Stimulated activated CD4-positive, alpha-beta T cell treated with anti-CD3 and anti-CD28 coated beads, TNF-alpha, amount 100 ng/mL, for 48 hours (primary cell): ENCODE data around the gene BTRC.
A peak's percentile ranks its signal among the peaks of the same experiment; 100 is the strongest.
"Not testable (repeated sequence)": the region's sequence is repeated elsewhere in the genome, so short reads cannot be mapped to it uniquely, and the experiment has no call there.

Experiments used
- DNase-seq, 3 donors: peaks; one replicate each; pipeline ENCODE4 v3.0.0-alpha.2; 2020; ENCODE audit warnings: low read depth in 3 of 3

Gene BTRC

DNA sequence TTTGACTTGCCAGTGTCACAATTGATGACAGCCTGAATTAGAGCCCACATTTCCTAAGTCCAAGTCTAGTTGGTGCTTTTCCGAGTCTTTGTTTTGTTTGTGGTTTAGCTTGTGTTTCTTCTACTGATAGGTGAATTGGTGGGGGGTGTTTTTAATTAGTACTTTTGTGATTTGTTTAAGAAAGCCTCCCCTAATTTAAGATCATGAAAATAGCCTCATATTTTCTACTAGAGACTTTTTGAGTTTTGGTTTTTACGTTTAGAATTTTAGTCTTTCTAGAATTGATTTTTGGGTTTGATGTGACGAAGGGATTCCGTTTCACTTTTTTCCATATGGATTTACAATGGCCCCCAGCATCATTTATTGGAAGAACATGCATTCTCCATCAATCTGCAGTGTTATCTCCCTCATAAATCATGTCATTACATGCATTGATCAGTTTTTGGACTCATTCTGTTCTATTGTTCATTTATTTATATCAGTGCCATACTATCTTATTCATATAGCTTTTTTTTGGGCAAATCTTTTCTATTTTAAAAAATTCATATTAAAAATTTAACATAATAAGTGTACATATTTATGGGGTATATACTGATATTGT lies 32.8 kb downstream of the BTRC start:
- DNase-seq, result no peak

DNA sequence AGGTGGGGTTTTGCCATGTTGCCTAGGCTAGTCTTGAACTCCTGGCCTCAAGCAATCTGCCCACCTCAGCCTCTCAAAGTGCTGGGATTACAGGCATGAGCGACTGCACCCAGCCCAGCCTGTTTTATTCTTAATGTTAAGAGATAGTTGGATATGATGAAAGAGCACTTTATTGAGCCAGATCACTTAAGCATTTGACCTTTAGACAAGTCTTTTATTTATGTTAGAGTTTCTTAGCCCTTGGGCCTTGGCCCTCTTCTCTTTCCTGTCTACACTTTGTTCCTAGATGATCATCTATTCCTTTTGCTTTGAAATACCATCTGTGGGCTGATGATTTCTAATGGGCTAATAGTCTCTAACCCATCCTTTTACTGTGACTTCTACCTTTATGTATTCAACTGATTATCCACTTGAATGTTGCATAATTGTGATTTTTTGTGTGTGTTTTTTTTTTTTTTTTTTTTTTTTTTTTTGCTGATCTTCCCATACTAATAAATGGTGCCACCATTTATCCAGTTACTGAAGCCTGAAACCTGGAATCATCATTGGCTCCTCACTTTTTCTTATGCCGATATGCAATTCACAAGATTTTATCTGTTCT lies 34.8 kb downstream of the BTRC start:
- DNase-seq, result no peak

DNA sequence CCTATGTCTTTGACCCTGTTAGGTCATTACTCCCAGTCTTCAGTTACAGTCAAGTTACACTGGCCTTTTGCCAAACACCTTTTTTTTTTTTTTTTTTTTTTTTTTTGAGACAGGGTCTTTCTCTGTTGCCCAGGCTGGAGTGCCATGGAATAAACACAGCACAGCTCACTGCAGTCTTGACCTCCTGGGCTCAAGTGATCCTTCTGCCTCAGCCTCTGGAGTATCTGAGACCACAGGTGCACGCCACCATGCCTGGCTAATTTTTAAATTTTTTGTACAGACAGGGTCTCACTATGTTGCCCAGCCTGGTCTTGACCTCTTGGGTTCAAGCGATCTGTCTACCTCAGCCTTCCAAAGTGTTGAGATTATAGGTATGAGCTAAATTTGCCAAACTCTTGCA lies 35.6 kb downstream of the BTRC start:
- not testable (repeated sequence) for DNase-seq

DNA sequence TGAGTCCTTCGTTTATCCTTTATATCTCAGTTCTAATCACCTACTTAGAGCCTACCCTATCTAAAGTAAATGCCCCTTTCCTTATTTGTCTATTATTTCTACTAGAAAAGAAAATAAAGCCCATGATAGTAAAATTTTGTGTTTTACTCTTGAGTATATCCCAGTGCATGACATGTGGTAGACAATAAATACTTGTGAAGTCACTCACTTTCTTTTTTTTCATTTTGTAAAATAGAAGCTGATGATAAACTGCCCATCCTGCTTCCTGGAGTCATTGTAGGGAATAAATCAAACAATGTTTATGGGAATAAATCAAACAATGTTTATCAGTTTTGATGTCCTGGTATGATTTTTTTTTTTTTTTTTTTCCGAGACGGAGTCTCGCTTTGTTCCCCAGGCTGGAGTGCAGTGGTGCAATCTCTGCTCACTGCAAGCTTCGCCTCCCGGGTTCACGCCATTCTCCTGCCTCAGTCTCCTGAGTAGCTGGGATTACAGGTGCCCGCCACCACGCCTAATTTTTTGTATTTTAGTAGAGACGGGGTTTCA lies 36.1 kb downstream of the BTRC start:
- DNase-seq, result no peak

DNA sequence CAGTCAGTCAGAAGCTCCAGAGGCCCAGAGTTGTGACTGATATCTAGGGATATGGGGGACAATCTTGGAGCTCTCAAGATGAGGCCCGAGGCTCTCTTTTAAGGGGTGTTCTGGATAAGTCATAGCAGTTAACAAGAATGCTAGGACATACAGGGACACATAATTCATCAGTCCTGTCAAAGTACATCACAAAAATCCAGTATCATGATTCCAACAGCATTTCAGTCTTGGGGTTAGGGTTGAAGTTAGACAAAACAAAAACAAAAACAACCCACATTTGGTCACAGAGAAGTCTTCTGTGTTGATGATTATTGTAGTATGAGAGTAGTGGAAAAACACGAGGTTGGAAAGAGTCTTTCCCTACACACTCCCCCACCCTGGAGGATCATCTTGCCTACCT lies 39.4 kb downstream of the BTRC start:
- no peak for DNase-seq

DNA sequence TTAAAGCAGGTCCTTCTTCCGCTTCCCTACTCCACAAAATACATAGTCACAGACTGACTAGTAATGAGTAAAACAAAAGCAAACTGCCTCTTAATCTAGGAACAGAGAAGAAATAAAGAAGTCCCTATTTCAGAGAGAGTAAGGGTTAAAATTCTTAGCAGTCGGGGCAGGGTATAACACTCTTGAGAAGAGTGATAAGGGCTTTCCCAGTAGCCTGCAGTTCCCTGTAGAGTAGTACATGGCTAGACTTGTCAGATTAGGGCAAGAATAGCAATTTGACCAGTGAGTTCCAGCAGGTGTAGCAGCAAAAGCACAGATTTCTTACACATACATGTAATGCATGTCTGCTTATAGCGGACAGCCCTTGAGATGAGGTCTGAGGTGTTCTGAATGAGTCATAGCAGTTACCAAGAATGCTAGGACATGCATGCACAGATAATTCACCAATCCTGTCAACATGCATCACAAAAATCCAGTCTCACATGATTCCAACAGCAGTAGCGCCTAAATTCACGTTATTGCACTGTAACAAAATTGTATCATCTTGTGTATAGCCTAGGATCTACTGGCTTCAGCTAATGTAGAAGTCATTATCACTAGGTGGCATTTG lies 40.7 kb downstream of the BTRC start:
- DNase-seq, result no peak

DNA sequence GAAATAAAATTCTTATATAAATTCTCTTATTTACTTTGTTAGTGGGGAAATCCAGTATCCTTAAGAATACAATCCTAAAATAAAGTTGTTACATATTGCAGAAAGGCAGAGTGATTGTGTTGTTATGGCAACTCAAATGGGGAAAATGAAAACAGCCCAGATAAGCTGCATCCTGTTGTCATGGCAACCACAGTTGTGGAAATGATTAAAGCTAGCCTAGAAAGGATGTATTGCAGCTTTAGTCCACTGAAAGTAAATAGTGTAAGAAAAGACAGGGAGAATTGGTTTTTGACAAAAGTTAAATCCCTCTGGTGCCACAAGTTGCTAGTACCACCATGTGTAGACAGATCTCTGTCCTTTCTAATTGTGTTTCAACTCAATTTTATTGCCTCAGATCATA lies 43.2 kb downstream of the BTRC start:
- peak in 1 of 3 donors; percentile 14 for DNase-seq

DNA sequence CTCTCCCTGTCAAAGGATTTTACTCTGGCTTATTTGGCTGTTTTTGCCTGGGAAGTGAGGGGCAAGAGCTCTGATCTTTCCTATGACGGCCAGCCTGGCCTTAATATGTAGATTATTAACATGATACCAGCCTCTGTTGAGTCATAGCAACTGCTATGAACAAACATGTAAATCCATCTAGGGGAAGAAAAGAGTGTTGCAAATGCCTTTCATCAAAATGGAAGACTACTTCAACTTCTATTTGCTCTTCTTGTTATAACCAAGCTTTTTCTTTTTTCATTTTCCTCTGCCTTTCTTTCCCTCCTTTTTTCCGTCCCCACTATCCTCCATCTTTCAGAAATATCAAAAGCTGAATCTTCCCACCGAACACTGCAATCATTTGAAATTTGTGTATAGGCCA lies 46.6 kb downstream of the BTRC start:
- no peak for DNase-seq

DNA sequence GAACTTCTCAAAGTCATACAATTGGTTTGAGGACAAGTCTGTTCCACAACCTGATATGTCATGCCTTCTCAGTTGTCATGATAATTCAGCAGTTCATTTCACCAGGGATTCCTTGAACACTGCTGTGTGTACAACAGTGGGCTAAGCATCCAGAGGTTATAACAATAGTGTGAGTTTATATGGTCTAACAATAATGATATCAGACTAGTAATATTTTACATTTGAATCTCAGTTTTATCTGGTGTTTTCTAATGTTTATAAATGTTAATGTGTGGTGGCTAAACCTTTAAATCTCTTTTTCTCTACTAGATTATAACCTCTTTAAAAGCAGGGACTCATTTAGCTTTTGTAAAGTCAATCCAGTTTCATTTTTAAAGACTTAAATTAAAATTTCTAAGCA lies 48.7 kb downstream of the BTRC start:
- no peak for DNase-seq

DNA sequence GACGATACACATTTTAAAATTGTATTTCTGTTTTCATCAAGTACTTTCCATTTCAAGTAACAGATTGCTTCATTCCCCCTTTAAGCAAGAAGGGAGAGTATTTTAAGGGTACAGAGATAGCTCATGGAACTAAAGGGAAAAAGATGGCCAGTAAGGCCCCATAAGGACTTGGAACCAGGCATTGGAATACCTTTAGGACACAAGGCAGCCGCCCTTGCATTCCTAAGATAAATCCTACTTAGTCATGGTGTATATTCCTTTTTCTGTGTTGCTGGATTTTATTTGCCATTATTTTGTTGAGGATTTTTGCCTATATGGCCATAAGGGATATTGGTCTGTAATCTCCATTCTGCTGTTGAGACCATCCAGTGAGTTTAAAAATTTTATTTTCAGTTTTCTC lies 49.2 kb downstream of the BTRC start:
- DNase-seq, result no peak

DNA sequence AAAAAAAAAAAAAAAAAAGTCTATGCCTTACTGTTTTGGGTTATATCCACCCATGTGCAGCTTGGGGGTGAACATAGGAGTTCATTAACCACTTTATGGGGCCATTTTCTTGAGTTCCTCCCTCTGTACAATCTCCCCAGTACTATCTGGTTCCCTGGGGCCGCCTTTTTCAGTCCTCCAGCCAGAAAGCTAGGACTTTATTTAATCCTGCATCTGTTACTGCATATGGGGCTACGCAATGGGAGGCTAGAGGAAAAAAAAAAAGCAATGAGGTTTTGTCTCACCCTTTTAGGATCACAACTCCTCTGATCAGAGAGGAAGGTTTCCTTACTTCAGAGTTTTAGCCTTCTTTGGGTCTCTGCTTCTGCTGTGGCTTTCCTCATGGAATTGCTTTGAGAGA lies 51.0 kb downstream of the BTRC start:
- no peak for DNase-seq

DNA sequence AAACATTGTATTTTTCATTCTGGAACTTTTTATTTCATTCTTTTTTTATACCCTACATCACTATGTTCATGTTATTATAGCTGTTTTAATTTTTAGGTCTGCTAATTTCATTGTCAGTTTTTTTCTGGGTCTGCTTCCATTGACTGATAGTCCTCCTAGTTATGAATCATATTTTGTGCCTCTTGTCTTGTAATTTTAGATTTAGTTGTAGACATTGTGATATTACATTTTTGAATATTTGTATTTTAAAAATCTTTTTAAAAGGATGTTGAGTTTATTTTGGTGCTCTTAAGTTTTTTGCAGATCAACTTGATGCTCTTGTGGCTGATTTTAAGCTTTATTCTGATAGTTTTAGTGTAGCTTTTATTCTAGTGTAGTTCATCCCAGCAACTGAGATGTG lies 57.6 kb downstream of the BTRC start:
- DNase-seq, result no peak

DNA sequence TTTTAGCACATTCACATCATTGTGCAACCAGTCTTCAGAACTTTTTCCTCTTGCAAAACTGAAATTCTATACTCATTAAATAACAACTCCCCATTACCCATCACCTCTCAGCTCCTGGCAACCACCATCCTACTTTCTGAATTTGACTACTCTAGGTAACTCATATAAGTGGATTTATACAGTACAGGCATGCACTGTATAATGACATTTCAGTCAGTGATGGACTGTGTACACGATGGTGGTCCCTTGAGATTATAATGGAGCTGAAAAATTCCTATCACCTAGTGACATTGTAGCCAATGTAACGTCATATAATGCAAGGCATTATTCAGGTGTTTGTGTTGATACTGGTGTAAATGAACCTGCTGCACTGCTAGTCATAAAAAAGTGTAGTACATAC lies 60.1 kb downstream of the BTRC start:
- DNase-seq, result no peak

DNA sequence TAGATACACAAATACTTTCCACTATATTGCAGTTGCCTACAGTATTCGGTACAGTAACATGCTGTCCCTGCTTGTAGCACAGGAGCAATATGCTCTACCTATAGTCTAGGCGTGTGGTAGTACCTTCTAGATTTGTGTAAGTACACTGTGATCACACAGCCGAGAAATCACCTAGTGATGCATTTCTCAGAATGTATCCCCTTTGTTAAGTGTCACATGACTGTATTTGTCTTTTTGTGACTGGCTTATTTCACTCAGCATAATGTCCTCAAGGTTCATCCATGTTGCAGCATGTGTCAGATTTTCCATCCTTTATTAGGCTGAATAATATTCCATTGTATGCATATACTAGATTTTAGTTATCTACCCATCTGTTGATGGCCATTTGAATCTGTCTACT lies 61.9 kb downstream of the BTRC start:
- no peak for DNase-seq

DNA sequence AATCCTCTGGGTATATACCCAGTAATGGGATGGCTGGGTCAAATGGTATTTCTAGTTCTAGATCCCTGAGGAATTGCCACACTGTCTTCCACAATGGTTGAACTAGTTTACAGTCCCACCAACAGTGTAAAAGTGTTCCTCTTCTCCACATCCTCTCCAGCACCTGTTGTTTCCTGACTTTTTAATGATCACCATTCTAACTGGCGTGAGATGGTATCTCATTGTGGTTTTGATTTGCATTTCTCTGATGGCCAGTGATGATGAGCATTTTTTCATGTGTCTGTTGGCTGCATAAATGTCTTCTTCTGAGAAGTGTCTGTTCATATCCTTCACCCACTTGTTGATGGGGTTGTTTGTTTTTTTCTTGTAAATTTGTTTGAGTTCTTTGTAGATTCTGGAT lies 68.0 kb downstream of the BTRC start:
- DNase-seq, result not testable (repeated sequence)

DNA sequence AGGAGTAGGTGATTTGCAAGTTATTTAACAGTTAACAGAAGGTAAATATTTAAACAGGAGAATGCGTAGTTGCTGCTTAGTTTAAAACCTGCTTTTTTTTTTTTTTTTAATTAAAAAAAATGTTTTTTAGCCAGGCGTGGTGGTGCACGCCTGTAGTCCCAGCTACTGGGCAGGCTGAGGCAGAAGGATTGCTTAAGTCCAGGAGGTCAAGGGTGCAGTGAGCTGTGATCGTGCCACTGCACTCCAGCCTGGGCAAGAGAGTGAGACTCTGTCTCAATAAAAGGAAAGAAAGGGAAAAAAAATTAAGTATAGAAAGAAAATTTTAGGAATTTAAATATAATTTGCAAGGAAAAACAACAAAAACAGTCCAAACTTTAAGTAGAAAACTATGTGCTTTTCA lies 71.6 kb downstream of the BTRC start:
- DNase-seq, result no peak

DNA sequence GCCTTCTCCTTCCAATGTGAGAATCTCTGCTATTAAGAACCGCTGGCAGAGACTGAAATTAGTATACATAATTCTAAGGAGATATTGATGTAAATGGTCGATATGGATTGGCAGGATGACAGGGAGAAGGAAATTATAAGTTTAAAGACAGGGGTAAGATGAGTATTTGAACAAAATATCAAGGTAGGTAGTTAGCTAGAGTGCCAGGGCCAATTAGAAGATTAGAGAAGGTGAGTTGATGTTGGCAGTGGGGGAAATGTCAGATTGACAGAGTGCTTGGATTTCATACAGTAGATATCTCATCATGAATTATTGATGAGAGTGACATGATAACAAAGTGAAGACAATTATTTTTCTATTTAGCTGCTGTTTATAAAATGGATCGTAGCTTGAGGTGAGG lies 74.1 kb downstream of the BTRC start:
- DNase-seq, result no peak

DNA sequence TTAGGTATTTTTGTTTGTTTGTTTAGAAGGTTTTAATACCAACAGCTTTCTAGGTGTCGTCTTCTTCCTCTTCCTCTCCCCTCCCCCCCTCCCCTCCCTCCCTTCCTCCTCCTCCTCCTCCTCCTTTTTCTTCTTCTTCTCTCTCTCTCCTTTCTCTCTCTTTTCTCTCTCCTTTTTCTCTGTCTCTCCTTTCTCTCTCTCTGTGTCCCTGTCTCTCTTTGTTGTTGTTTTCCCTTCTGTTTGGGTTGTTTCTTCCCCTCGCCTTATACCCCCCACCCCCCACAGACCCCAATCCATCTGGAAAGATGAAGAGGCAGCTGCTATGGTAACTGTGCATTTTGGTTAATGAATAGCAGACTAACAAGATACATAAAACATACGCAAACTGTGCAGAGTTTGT lies 75.5 kb downstream of the BTRC start:
- DNase-seq, result no peak

DNA sequence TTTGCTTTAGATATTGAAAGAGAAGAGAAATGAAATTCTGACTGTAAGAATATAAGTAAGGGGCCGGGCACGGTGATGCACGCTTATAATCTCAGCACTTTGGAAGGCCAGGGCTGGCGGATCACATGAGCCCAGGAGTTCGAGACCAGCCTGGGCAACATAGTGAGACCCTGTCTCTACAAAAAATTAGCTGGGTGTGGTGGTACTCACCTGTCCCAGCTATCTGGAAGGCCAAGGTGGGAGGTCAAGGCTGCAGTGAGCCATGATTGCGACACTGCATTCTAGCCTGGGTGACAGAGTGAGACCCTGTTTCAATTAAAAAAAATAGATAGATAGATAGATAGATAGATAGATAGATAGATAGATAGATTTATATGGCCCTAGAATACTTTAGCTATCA lies 82.3 kb downstream of the BTRC start:
- DNase-seq, result no peak

DNA sequence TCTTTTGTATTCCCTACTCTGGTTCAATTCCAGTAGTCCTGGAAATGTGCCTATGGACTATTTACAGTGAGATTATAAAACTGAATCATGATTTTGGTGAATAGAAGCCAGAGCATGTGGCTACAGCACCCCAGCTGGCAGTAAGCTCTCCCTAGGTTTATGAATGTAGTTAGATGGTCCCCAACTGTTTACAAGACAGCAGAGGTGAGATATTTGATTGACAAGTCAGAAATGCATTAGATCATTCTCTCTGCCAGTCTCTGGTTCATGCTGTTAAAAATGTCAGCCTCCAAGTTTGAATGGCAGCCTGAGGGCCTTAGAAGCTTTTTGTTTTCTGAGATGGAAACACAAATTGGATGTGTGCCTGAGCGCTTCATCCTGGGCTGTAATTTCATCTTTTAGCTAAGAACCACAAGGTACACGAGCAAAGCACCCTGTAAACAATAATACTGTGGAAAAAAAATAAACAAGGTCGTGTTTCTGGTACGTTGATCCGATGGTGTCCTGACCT lies 85.0 kb downstream of the BTRC start:
- DNase-seq, result no peak

DNA sequence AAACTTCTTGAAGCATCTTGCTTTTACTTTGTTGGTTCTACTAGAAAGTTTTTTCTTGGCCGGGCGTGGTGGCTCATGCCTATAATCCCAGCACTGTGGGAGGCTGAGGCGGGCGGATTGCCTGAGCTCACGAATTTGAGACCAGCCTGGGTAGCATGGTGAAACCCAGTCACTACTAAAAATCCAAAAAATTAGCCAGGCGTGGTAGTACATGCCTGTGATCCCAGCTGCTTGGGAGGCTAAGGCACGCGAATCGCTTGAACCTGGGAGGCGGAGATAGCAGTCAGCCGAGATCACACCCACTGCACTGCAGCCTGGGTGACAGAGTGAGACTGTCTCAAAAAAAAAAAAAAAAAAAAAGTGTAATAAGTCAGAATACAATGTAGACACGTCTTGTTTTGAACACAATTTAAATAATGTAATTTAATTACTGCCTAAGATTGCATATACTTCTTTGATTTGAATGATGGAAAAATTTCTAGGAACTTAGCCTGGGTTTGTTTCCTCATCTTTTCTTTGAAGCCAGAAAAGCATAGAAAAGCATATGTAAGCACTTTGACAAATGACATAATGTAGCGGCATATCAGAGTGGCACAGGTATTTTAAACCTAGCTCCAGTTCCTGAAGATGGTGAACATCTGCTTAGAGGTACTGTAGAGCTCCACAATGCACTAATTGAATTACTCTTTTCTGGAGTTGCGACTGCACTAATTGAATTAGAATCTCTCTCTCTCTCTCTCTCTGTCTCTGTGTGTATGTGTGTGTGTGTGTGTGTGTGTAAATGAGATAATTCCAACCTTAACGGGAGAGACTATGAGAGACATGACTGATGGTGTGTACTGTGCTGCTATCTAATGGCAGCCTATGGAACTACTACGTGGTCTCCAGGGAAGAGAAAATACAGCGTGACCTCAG lies 87.8 kb downstream of the BTRC start:
- DNase-seq, result peak in 2 of 3 donors; percentile 0 to 2

DNA sequence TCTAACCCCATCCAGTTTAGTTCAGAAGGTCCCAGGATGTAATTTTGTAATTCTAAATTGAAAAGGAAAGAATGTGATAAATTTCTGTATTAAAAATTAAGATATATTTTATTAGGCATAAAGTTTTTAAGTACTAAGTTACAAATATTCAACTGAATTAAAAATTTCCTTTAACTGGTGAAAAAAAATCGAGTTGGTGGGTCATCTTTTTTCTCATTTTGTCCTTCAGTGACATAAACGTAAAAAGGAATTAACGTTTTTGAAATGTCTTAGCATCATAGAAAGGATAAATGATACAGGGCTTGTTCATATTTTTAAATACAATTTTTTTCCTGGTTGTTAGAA lies 88.5 kb downstream of the BTRC start:
- no peak for DNase-seq
